ENCODE results near the gene FAM47E. TPM values are rescaled to one million over a fixed set of nuclear protein-coding genes. Genes with fewer than 3 reads are reported as not detected.

FAM47E gene
- total and polyA plus RNA-seq, 2 donors (not counting 1 experiment from before 2014, with no cell fraction given), result 0.15 to 1.3 TPM

- no CpG with 5 or more reads among the region's 1 CpG for WGBS (ENCODE audit: insufficient coverage)
- CTCF ChIA-PET, result interaction anchor here (0.7 kb wide), 1 partner anchor 1601 kb away, joined by 3 read pairs; no protein-coding TSS in a partner anchor
- DNase-seq (no peak), ATAC-seq (ENCODE audit: low read depth) (no peak)
- TF ChIP-seq EZH2 (IDR thresholded peaks at IDR 0.05; ENCODE audit: borderline replicate concordance, insufficient read depth, low read depth, low read length, poor library complexity, severe bottlenecking) (no peak), CTCF (IDR thresholded peaks at IDR 0.05) (no peak)
- no peaks in the 10 kb centered on the region for H3K36me3 ChIP-seq (replicated peaks in 1 of 2; ENCODE audit: control extremely low read depth in 1 of 2, control insufficient read depth in 1 of 2, extremely low read depth in 1 of 2, insufficient read depth in 2 of 2, low read length in 1 of 2)
- POLR2A ChIA-PET, result no interaction called here
- no peak overlapping the region for H3K4me3 ChIP-seq (ENCODE audit: control extremely low read depth in 1 of 5, extremely low read depth in 1 of 5, insufficient read depth in 1 of 5, low read depth in 2 of 5, low read length in 4 of 5)
- H3K4me3 Mint-ChIP-seq, result no peak overlapping the region
- no peak overlapping the region for H3K27ac ChIP-seq (ENCODE audit: low read length in 2 of 2)
- H3K4me2 ChIP-seq (replicated peaks; ENCODE audit: low read depth, low read length, poor library complexity, severe bottlenecking), result no peak overlapping the region
- H4K20me1 ChIP-seq (ENCODE audit: control insufficient read depth, insufficient read depth, low read length, poor library complexity, severe bottlenecking), result no peaks in the 10 kb centered on the region
- H3K4me1 ChIP-seq (ENCODE audit: control insufficient read depth in 2 of 2, insufficient read depth in 2 of 2, low read length in 2 of 2), result no peaks in the 10 kb centered on the region
- H3K27me3 ChIP-seq (replicated peaks in 1 of 4; ENCODE audit: control extremely low read depth in 1 of 4, control insufficient read depth in 3 of 4, insufficient read depth in 4 of 4, low read length in 3 of 4), result peaks cover 0 to 5% (median 0%) of the 10 kb centered on the region in 4 experiments
- H3K4me1 Mint-ChIP-seq, result no peaks in the 10 kb centered on the region
- intact Hi-C loops (cut with micrococcal nuclease), result no loop called here
- no peak overlapping the region for H3K27ac Mint-ChIP-seq
- no peak overlapping the region for H3K9ac ChIP-seq (ENCODE audit: low read length)
- H3K9me3 ChIP-seq (ENCODE audit: control extremely low read depth in 1 of 3, control insufficient read depth in 2 of 3, insufficient read depth in 1 of 3, low read length in 2 of 3), result peaks cover 0 to 14% (median 14%) of the 10 kb centered on the region in 3 donors
- peaks cover 26% of the 10 kb centered on the region for H3K27me3 Mint-ChIP-seq
- H3K9me3 Mint-ChIP-seq (ENCODE audit: insufficient read depth), result peaks cover 13% of the 10 kb centered on the region
- H2AFZ ChIP-seq (ENCODE audit: insufficient read depth, low read depth, low read length, poor library complexity, severe bottlenecking), result no peak overlapping the region
- no peaks in the 10 kb centered on the region for H3K79me2 ChIP-seq (ENCODE audit: control insufficient read depth, insufficient read depth, low read length)
These were observed 25.1 kb upstream of the FAM47E start for GRCh38 chr4:76226418-76226817.

DNA sequence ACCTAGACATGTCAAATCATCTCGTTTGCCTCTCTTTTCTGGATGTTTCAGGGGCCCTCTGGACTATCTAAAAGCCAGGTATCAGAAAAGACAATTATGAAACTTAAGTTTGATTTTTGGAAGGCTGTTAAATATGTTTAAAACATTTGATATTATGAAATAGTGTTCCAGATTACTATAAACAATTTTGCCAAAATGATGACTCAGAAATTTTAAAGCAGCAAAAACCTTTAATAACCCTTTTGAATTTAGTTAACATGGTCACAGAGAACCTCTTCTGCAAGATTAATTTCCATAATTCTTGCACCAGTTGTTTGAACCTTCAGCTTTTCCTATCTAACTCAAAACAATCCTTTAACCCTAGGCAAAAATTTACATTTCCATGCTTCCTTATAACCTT lies 18.8 kb upstream of the FAM47E start:
- no CpG with 5 or more reads among the region's 1 CpG for WGBS (ENCODE audit: insufficient coverage)
- H3K9ac ChIP-seq (ENCODE audit: low read length), result no peak overlapping the region

More for the DNA sequence above, 18.8 kb upstream of the FAM47E start:
- Histone ChIP-seq H3K79me2 (ENCODE audit: control insufficient read depth, insufficient read depth, low read length) (no peaks in the 10 kb centered on the region), H3K4me2 (replicated peaks; ENCODE audit: low read depth, low read length, poor library complexity, severe bottlenecking) (no peak overlapping the region), H3K27ac (ENCODE audit: low read length in 2 of 2) (no peak overlapping the region), H3K36me3 (replicated peaks in 1 of 2; ENCODE audit: control extremely low read depth in 1 of 2, control insufficient read depth in 1 of 2, extremely low read depth in 1 of 2, insufficient read depth in 2 of 2, low read length in 1 of 2) (no peaks in the 10 kb centered on the region), H2AFZ (ENCODE audit: insufficient read depth, low read depth, low read length, poor library complexity, severe bottlenecking) (no peak overlapping the region), H4K20me1 (ENCODE audit: control insufficient read depth, insufficient read depth, low read length, poor library complexity, severe bottlenecking) (no peaks in the 10 kb centered on the region), H3K9me3 (ENCODE audit: control extremely low read depth in 1 of 3, control insufficient read depth in 2 of 3, insufficient read depth in 1 of 3, low read length in 2 of 3) (peaks cover 0 to 21% (median 13%) of the 10 kb centered on the region in 3 donors), H3K4me3 (ENCODE audit: control extremely low read depth in 1 of 5, extremely low read depth in 1 of 5, insufficient read depth in 1 of 5, low read depth in 2 of 5, low read length in 4 of 5) (no peak overlapping the region), H3K27me3 (replicated peaks in 1 of 4; ENCODE audit: control extremely low read depth in 1 of 4, control insufficient read depth in 3 of 4, insufficient read depth in 4 of 4, low read length in 3 of 4) (peaks cover 0 to 5% (median 0%) of the 10 kb centered on the region in 4 experiments), H3K4me1 (ENCODE audit: control insufficient read depth in 2 of 2, insufficient read depth in 2 of 2, low read length in 2 of 2) (no peaks in the 10 kb centered on the region)
- H3K4me3 Mint-ChIP-seq, result no peak overlapping the region
- ATAC-seq (ENCODE audit: low read depth), result no peak
- intact Hi-C loops (cut with micrococcal nuclease), result no loop called here
- CTCF ChIA-PET, result no interaction called here
- TF ChIP-seq EZH2 (IDR thresholded peaks at IDR 0.05; ENCODE audit: borderline replicate concordance, insufficient read depth, low read depth, low read length, poor library complexity, severe bottlenecking) (no peak), CTCF (IDR thresholded peaks at IDR 0.05) (no peak)
- peaks cover 15% of the 10 kb centered on the region for H3K27me3 Mint-ChIP-seq
- POLR2A ChIA-PET, result no interaction called here
- no peak overlapping the region for H3K27ac Mint-ChIP-seq
- DNase-seq, result no peak
- peaks cover 13% of the 10 kb centered on the region for H3K9me3 Mint-ChIP-seq (ENCODE audit: insufficient read depth)
- H3K4me1 Mint-ChIP-seq, result no peaks in the 10 kb centered on the region
